H1 (cell line): ENCODE data around the gene GNG13. TPM values are rescaled to one million over a fixed set of nuclear protein-coding genes. Genes with fewer than 3 reads are reported as not detected.

ENCODE experiments used
- CTCF ChIA-PET: fragments of 300-600 bp; sonication (Branson Sonifier 250); formaldehyde crosslinking; loops from one replicate; lab custom pipeline; 2021; ENCODE audit not compliant: partially characterized antibody; lab: Charles Lee
- POLR2A ChIA-PET: fragments of 300-600 bp; sonication (Branson Sonifier 250); formaldehyde crosslinking; loops from one replicate; lab custom pipeline; 2021; ENCODE audit warnings: inconsistent platforms; ENCODE audit not compliant: partially characterized antibody; lab: Charles Lee
- DNase-seq, 2 experiments: peaks; one replicate each; pipeline versions ENCODE4 v3.0.0 to v3.0.0-alpha.2; 2010 to 2022; ENCODE audit warnings: low spot score in 2 of 2, low read depth in 1 of 2, mixed read lengths in 1 of 2
- FAIRE-seq: peaks from 2 replicates; lab custom pipeline; 2011; peaks lifted over from hg19 to GRCh38; lab: Jason Lieb, UNC
- H2AFZ ChIP-seq: 2 replicates; pipeline ENCODE4 v1.8.1; 2012; ENCODE audit warnings: low read length, inconsistent platforms
- H2AK5ac ChIP-seq: 2 replicates; pipeline ENCODE4 v1.6.1; 2013; ENCODE audit warnings: low read depth, low read length
- H2BK120ac ChIP-seq: replicated peaks from 2 replicates; pipeline ENCODE3; 2013; ENCODE audit warnings: low read depth, low read length, inconsistent platforms
- H2BK12ac ChIP-seq: 2 replicates; pipeline ENCODE4 v1.6.1; 2013; ENCODE audit warnings: low read depth, low read length
- H2BK15ac ChIP-seq: 2 replicates; pipeline ENCODE4 v1.6.1; 2013; ENCODE audit warnings: low read length
- H2BK20ac ChIP-seq: 2 replicates; pipeline ENCODE4 v1.6.1; 2013; ENCODE audit warnings: low read length
- H2BK5ac ChIP-seq: 2 replicates; pipeline ENCODE4 v1.6.1; 2013; ENCODE audit warnings: low read depth, low read length
- H3K14ac ChIP-seq: 2 replicates; pipeline ENCODE4 v1.6.1; 2013; ENCODE audit warnings: inconsistent platforms; ENCODE audit not compliant: insufficient read length
- H3K18ac ChIP-seq: 2 replicates; pipeline ENCODE4 v1.6.1; 2013; ENCODE audit warnings: low read length; ENCODE audit errors: extremely low read depth
- H3K23ac ChIP-seq: 2 replicates; pipeline ENCODE4 v1.6.1; 2013; ENCODE audit warnings: inconsistent platforms; ENCODE audit not compliant: insufficient read length
- H3K23me2 ChIP-seq: 2 replicates; pipeline ENCODE4 v1.6.1; 2013; ENCODE audit warnings: low read depth, low read length
- H3K27ac ChIP-seq: 2 replicates; pipeline ENCODE4 v1.6.1; 2011; ENCODE audit warnings: low read depth, low read length, inconsistent platforms
- H3K27me3 ChIP-seq, 4 experiments: replicated peaks in 1 of 4; 1 replicate in 1 of 4; 2 replicates in 3 of 4; pipeline versions ENCODE4 v1.6.1 to v1.8.1; 2011 to 2013; ENCODE audit warnings: low read length in 3 of 4, mild to moderate bottlenecking in 3 of 4, inconsistent platforms in 2 of 4, mixed read lengths in 2 of 4, moderate library complexity in 1 of 4; ENCODE audit not compliant: control insufficient read depth in 3 of 4, insufficient read depth in 3 of 4; ENCODE audit errors: extremely low read depth in 1 of 4
- H3K36me3 ChIP-seq, 4 experiments: 2 replicates each; pipeline versions ENCODE4 v1.6.1 to v1.8.1; 2011 to 2013; ENCODE audit warnings: mild to moderate bottlenecking in 4 of 4, low read length in 3 of 4, moderate library complexity in 2 of 4, control low read depth in 1 of 4, inconsistent platforms in 1 of 4; ENCODE audit not compliant: insufficient read depth in 4 of 4, control insufficient read depth in 2 of 4
- H3K4ac ChIP-seq: replicated peaks from 2 replicates; pipeline ENCODE3; 2013; ENCODE audit warnings: low read length, low read depth, mixed read lengths, inconsistent platforms; ENCODE audit not compliant: insufficient read length
- H3K4me1 ChIP-seq, 4 experiments: replicated peaks in 1 of 4; 1 replicate in 1 of 4; 2 replicates in 3 of 4; pipeline versions ENCODE4 v1.6.1 to v1.8.1; 2011 to 2013; ENCODE audit warnings: low read length in 3 of 4, inconsistent platforms in 2 of 4, mixed read lengths in 1 of 4; ENCODE audit not compliant: insufficient read depth in 4 of 4, control insufficient read depth in 3 of 4
- H3K4me2 ChIP-seq, 2 experiments: 2 replicates each; pipeline versions ENCODE4 v1.6.1 to v1.8.1; 2011 to 2013; ENCODE audit warnings: low read depth in 2 of 2, low read length in 2 of 2, control low read depth in 1 of 2, inconsistent platforms in 1 of 2, mild to moderate bottlenecking in 1 of 2; ENCODE audit not compliant: insufficient read depth in 1 of 2
- H3K4me3 ChIP-seq, 4 experiments: fragments of 200-600, 300-600 bp in 1 of 4; sonication (generic), shearing (Covaris generic), sonication (Bioruptor Twin) in 1 of 4; 2 replicates each; pipeline versions ENCODE4 v1.5.1 to v1.8.1; 2011 to 2016; ENCODE audit warnings: low read length in 4 of 4, low read depth in 3 of 4, control low read depth in 2 of 4, inconsistent platforms in 2 of 4, mild to moderate bottlenecking in 2 of 4, mixed read lengths in 1 of 4, moderate library complexity in 1 of 4; ENCODE audit not compliant: insufficient read depth in 2 of 4; ENCODE audit errors: extremely low read depth in 1 of 4
- H3K56ac ChIP-seq: replicated peaks from 2 replicates; pipeline ENCODE3; 2013; ENCODE audit warnings: low read depth, mild to moderate bottlenecking, mixed read lengths, low read length, inconsistent platforms; ENCODE audit not compliant: insufficient read length
- H3K79me1 ChIP-seq: 2 replicates; pipeline ENCODE4 v1.6.1; 2013; ENCODE audit warnings: low read depth, low read length, control low read depth
- H3K79me2 ChIP-seq, 2 experiments: 2 replicates each; pipeline versions ENCODE4 v1.6.1 to v1.8.1; 2012 to 2013; ENCODE audit warnings: low read length in 2 of 2, mild to moderate bottlenecking in 2 of 2, inconsistent platforms in 1 of 2; ENCODE audit not compliant: insufficient read depth in 2 of 2, control insufficient read depth in 1 of 2
- H3K9ac ChIP-seq, 4 experiments: replicated peaks in 1 of 4; 1 replicate in 1 of 4; 2 replicates in 3 of 4; pipeline versions ENCODE4 v1.6.1 to v1.8.1; 2011 to 2013; ENCODE audit warnings: low read depth in 3 of 4, low read length in 3 of 4, control low read depth in 2 of 4, mild to moderate bottlenecking in 2 of 4, moderate library complexity in 2 of 4, inconsistent platforms in 1 of 4; ENCODE audit errors: extremely low read depth in 1 of 4
- H3K9me3 ChIP-seq, 2 experiments: 2 replicates each; pipeline versions ENCODE4 v1.6.1 to v1.8.1; 2012 to 2013; ENCODE audit warnings: mild to moderate bottlenecking in 2 of 2, moderate library complexity in 2 of 2, control low read depth in 1 of 2, inconsistent platforms in 1 of 2, low read depth in 1 of 2, low read length in 1 of 2, mixed read lengths in 1 of 2; ENCODE audit not compliant: insufficient read depth in 2 of 2
- H4K20me1 ChIP-seq, 2 experiments: replicated peaks in 1 of 2; 2 replicates each; pipeline versions ENCODE3 to v1.8.1; 2011 to 2013; ENCODE audit warnings: inconsistent platforms in 2 of 2, low read length in 2 of 2, mild to moderate bottlenecking in 1 of 2; ENCODE audit not compliant: insufficient read depth in 2 of 2, control insufficient read depth in 1 of 2
- H4K5ac ChIP-seq: 2 replicates; pipeline ENCODE4 v1.6.1; 2013; ENCODE audit warnings: low read length, low read depth, mixed read lengths, inconsistent platforms; ENCODE audit not compliant: insufficient read length
- H4K8ac ChIP-seq: 2 replicates; pipeline ENCODE4 v1.8.0; 2013; ENCODE audit warnings: mild to moderate bottlenecking, moderate library complexity, low read length, inconsistent platforms; ENCODE audit not compliant: insufficient read depth; ENCODE audit errors: extremely low read depth
- H4K91ac ChIP-seq: replicated peaks from 2 replicates; pipeline ENCODE3; 2013; ENCODE audit warnings: low read length, mixed read lengths, inconsistent platforms; ENCODE audit not compliant: insufficient read length
- BCL11A ChIP-seq, 2 experiments: IDR thresholded peaks; one replicate each; pipeline ENCODE4 v1.6.1; 2011; ENCODE audit warnings: low read depth in 2 of 2, low read length in 2 of 2, mild to moderate bottlenecking in 2 of 2
- CBX8 ChIP-seq: fragments of 300-800, 300-1000 bp; sonication (generic); IDR thresholded peaks from 2 replicates; pipeline ENCODE4 v1.7.1; 2016; ENCODE audit warnings: low read depth, low read length, borderline replicate concordance
- CHD1 ChIP-seq: IDR thresholded peaks from 2 replicates; pipeline ENCODE4 v1.6.1; 2012; ENCODE audit warnings: low read depth, low read length, improper control_type of control experiment
- EP300 ChIP-seq, 2 experiments: IDR thresholded peaks; 1 replicate in 1 of 2; 2 replicates in 1 of 2; pipeline ENCODE4 v1.6.1; 2011 to 2012; ENCODE audit warnings: low read depth in 2 of 2, low read length in 2 of 2, mild to moderate bottlenecking in 2 of 2, borderline replicate concordance in 1 of 2, inconsistent platforms in 1 of 2, moderate library complexity in 1 of 2
- GABPA ChIP-seq: IDR thresholded peaks from 2 replicates; pipeline ENCODE4 v1.6.1; 2011; ENCODE audit warnings: mild to moderate bottlenecking, low read length, moderate library complexity, borderline replicate concordance; ENCODE audit not compliant: insufficient read depth
- KDM1A ChIP-seq: fragments of 200-600, 300-600 bp; sonication (generic); IDR thresholded peaks from 2 replicates; pipeline ENCODE4 v1.7.1; 2016; ENCODE audit warnings: mild to moderate bottlenecking, low read length, borderline replicate concordance
- KDM4A ChIP-seq: IDR thresholded peaks from one replicate; pipeline ENCODE4 v1.7.1; 2012; ENCODE audit warnings: low read depth, mild to moderate bottlenecking, moderate library complexity, low read length, inconsistent platforms; ENCODE audit not compliant: severe bottlenecking
- MAFK ChIP-seq: IDR thresholded peaks from 2 replicates; pipeline ENCODE4 v1.6.1; 2012; ENCODE audit warnings: low read depth, mild to moderate bottlenecking, improper control_type of control experiment, low read length
- NANOG ChIP-seq: IDR thresholded peaks from 2 replicates; pipeline ENCODE4 v1.6.1; 2011; ENCODE audit warnings: low read length, low read depth, mild to moderate bottlenecking, inconsistent platforms; ENCODE audit not compliant: insufficient read depth, poor library complexity, severe bottlenecking
- POU5F1 ChIP-seq: IDR thresholded peaks from 2 replicates; pipeline ENCODE4 v1.6.1; 2011; ENCODE audit warnings: low read depth, mild to moderate bottlenecking, low read length, moderate library complexity
- TAF7 ChIP-seq: optimal IDR thresholded peaks from 2 replicates; pipeline ENCODE3; 2011; ENCODE audit warnings: low read depth, mild to moderate bottlenecking, inconsistent platforms, low read length, moderate library complexity, borderline replicate concordance
- TBP ChIP-seq: IDR thresholded peaks from 2 replicates; pipeline ENCODE4 v1.6.1; 2011; ENCODE audit warnings: low read depth, low read length, improper control_type of control experiment
- WGBS, 2 experiments: shearing (Covaris generic) in 1 of 2; methylation state at CpG; one replicate each; pipeline versions ENCODE4 v1.1.6 to v1.1.7; 2013 to 2015; ENCODE audit warnings: low lambda C conversion rate in 2 of 2, mixed read lengths in 2 of 2, inconsistent platforms in 1 of 2, low coverage in 1 of 2, missing lambda C conversion rate in 1 of 2; ENCODE audit not compliant: insufficient replicate concordance in 2 of 2, insufficient coverage in 1 of 2, insufficient read length in 1 of 2; ENCODE audit errors: extremely low coverage in 1 of 2, missing lambda C conversion rate in 1 of 2; 5-methylcytosine and 5-hydroxymethylcytosine counted together
- polyA plus RNA-seq, 7 experiments: library from polyadenylated mRNA; depleted of rRNA in 3 of 7; stranded (reverse) in 5 of 7; unstranded in 2 of 7; fragments of >200 nt in 5 of 7; fragments of 200-250 nt in 2 of 7; gene quantifications; 1 replicate in 5 of 7; 2 replicates in 1 of 7; 4 replicates in 1 of 7; pipeline versions ENCODE4 v1.2.1 to v1.2.3, GENCODE V29; 2011 to 2013; ENCODE audit warnings: missing spikeins in 2 of 7, mixed read lengths in 2 of 7
- total RNA-seq: library from RNA; stranded (reverse); fragmentation: NEBNext Ultra II Directional; extraction: Animal tissue kit (Norgen Biotek cat#: 25700); gene quantifications from 2 replicates; pipeline ENCODE4 v1.2.1, GENCODE V29; 2021
- TF ChIP-seq, protein P1 (sequence below): IDR thresholded peaks from 2 replicates; pipeline ENCODE4 v1.6.1; 2011; ENCODE audit warnings: low read depth, mild to moderate bottlenecking, low read length; ENCODE audit not compliant: insufficient read depth

GNG13 gene
- total and polyA plus RNA-seq, 2 of the 8 experiments (the other 6 are each of a cell fraction or from before 2014, with no cell fraction given) = not detected

DNA sequence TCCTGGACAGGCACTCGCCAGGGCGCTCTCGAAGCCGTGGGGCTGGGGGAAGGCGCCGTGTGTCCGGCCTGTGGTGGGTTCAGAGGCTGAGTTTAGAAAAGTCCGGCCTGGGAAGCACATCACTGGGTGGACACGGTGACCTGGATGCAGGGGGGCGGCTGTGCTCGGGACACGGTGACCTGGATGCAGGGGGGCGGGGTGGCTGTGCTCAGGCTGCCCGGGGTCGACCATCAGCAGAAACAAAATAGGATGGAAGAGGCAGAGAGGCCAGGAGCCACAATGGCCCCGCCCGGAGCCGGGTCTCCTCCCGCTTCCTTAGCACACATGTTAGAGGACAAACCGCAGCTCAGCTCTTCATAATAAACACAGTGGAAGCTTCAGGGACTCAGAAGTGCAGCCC is 43.2 kb upstream of the GNG13 start:
- DNase-seq (no peak), FAIRE-seq (no peak)
- H3K14ac ChIP-seq = no peak overlapping the region
- H3K36me3 ChIP-seq = no peaks in the 10 kb centered on the region
- H2BK12ac ChIP-seq = no peak overlapping the region
- no peaks in the 10 kb centered on the region for H3K23me2 ChIP-seq
- no peaks in the 10 kb centered on the region for H4K20me1 ChIP-seq
- peaks cover 12 to 70% of the 10 kb centered on the region in 2 experiments; a peak in 3 of 4 replicates for H3K9me3 ChIP-seq
- H3K4ac ChIP-seq = no peak overlapping the region
- no peak overlapping the region for H2BK15ac ChIP-seq
- H3K27me3 ChIP-seq = no peaks in the 10 kb centered on the region
- no peak overlapping the region for H3K18ac ChIP-seq
- no peak overlapping the region for H3K4me2 ChIP-seq
- CTCF ChIA-PET = no interaction called here
- H3K79me1 ChIP-seq = no peaks in the 10 kb centered on the region
- 90% methylated on average over 18 of the region's 20 CpGs; no CpG with 5 or more reads in 1 of the 2 experiments for WGBS, 2 experiments
- H2BK120ac ChIP-seq = no peak overlapping the region
- H3K4me1 ChIP-seq = no peaks in the 10 kb centered on the region; a peak in 1 of 7 replicates
- no peak overlapping the region for H3K4me3 ChIP-seq
- H3K27ac ChIP-seq = no peak overlapping the region
- H3K79me2 ChIP-seq = no peaks in the 10 kb centered on the region
- H4K5ac ChIP-seq = no peak overlapping the region
- no peak overlapping the region for H2BK5ac ChIP-seq
- no peak overlapping the region for H4K91ac ChIP-seq
- H2BK20ac ChIP-seq = no peak overlapping the region
- H4K8ac ChIP-seq = no peak overlapping the region; the same call in 1 of the 2 replicates
- no peak overlapping the region for H3K23ac ChIP-seq
- POLR2A ChIA-PET = no interaction called here
- H2AK5ac ChIP-seq = no peak overlapping the region
- no peak overlapping the region for H2AFZ ChIP-seq
- H3K56ac ChIP-seq = no peak overlapping the region
- H3K9ac ChIP-seq = no peak overlapping the region
- TF ChIP-seq CHD1 (no peak), CBX8 (no peak), MAFK (no peak), KDM4A (no peak), KDM1A (no peak), EP300 (IDR thresholded peaks at IDR 0.05; ENCODE audit: borderline replicate concordance in 1 of 2, low read depth in 2 of 2, low read length in 2 of 2) (no peak), GABPA (no peak), TBP (no peak), BCL11A (IDR thresholded peaks at IDR 0.05; ENCODE audit: low read depth in 2 of 2, low read length in 2 of 2) (no peak), POU5F1 (no peak), TAF7 (no peak), NANOG (no peak)
- TF ChIP-seq, protein P1, sequence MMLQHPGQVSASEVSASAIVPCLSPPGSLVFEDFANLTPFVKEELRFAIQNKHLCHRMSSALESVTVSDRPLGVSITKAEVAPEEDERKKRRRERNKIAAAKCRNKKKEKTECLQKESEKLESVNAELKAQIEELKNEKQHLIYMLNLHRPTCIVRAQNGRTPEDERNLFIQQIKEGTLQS = no peak
